ENCODE measurements around the gene CADM1.

DNA sequence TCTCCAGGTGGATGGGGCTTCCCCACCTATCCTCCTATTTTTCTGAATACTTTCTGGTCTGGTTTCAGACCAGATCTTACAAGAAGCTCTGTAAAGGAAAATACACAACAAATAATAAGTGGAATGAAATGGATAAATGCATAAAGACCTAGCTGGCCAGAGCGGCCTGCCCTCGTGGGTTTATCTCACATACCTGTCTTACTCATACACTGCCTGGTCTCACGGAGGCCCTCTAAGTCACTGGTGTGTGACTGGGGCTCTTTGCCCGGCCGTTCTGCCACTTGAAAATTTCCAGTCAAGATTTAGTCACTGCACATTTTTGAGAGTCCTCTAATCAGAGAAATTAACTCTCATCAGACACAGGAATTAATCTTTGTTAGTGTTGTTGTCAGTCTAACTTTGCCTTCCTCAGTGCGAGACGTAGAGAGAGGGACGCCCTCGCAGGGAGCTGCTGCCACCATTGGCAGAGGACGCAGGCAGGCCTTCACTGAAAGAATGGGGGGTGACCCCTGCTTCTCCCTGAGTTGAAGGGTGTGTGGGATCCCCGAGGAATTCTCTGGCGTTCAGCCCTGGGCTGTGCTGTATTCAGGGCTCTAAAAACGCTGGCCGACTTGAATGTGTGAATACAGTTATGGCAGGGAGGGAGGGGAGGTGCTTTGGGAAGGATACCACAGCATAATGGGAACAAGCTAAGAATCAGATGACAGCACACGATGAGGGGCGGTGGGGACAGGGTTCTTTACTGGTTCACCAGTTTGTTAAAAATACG is 46.3 kb upstream of the CADM1 start:
- TF ChIP-seq, protein P1, sequence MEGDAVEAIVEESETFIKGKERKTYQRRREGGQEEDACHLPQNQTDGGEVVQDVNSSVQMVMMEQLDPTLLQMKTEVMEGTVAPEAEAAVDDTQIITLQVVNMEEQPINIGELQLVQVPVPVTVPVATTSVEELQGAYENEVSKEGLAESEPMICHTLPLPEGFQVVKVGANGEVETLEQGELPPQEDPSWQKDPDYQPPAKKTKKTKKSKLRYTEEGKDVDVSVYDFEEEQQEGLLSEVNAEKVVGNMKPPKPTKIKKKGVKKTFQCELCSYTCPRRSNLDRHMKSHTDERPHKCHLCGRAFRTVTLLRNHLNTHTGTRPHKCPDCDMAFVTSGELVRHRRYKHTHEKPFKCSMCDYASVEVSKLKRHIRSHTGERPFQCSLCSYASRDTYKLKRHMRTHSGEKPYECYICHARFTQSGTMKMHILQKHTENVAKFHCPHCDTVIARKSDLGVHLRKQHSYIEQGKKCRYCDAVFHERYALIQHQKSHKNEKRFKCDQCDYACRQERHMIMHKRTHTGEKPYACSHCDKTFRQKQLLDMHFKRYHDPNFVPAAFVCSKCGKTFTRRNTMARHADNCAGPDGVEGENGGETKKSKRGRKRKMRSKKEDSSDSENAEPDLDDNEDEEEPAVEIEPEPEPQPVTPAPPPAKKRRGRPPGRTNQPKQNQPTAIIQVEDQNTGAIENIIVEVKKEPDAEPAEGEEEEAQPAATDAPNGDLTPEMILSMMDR (conservative IDR thresholded peaks at IDR 0.05; ENCODE audit: low read depth in 2 of 2) = no peak
- TF ChIP-seq POLR2AphosphoS5 (IDR thresholded peaks at IDR 0.05; ENCODE audit: low read depth) = no peak
- no peak for TF ChIP-seq EZH2phosphoT487 (IDR thresholded peaks at IDR 0.05; ENCODE audit: unreplicated experiment)
- TF ChIP-seq ZNF331 (CRISPR knock-in tag; IDR thresholded peaks at IDR 0.05; ENCODE audit: low read depth) = no peak
- no peak for TF ChIP-seq EZH2 (IDR thresholded peaks at IDR 0.05; ENCODE audit: low read depth, unreplicated experiment)
- no peak for TF ChIP-seq CREB1 (CRISPR knock-in tag; IDR thresholded peaks at IDR 0.05; ENCODE audit: low read depth)
